Calu3 (cell line): Measurements from ENCODE around the gene SLFN5. TPM values are rescaled to one million over a fixed set of nuclear protein-coding genes. Genes with fewer than 3 reads are reported as not detected.

ENCODE experiments used
- BruUV-seq: library from RNA; stranded (reverse); fragments of 400-500 nt; replicated peaks from 2 replicates; lab custom pipeline; 2021; lab: Mats Ljungman, UMichigan
- CTCF ChIA-PET: fragments of 300-600 bp; sonication (Branson Sonifier 250); formaldehyde crosslinking; loops from one replicate; lab custom pipeline; 2022; ENCODE audit warnings: antibody characterized with exemption; lab: Charles Lee
- DNase-seq: peaks from one replicate; pipeline ENCODE4 v3.0.0; 2022
- H3K27ac Mint-ChIP-seq: one replicate; pipeline ENCODE4 v1.8.0; 2022; ENCODE audit warnings: mixed read lengths; ENCODE audit not compliant: unreplicated experiment
- H3K27me3 Mint-ChIP-seq: one replicate; pipeline ENCODE4 v1.8.0; 2022; ENCODE audit warnings: mixed read lengths; ENCODE audit not compliant: unreplicated experiment
- H3K36me3 Mint-ChIP-seq: one replicate; pipeline ENCODE4 v1.8.0; 2022; ENCODE audit warnings: mild to moderate bottlenecking, moderate library complexity, mixed read lengths; ENCODE audit not compliant: insufficient read depth, unreplicated experiment
- H3K4me1 Mint-ChIP-seq: one replicate; pipeline ENCODE4 v1.8.0; 2022; ENCODE audit warnings: mild to moderate bottlenecking, low read depth, mixed read lengths; ENCODE audit not compliant: unreplicated experiment
- H3K4me3 Mint-ChIP-seq: one replicate; pipeline ENCODE4 v1.8.0; 2022; ENCODE audit warnings: mild to moderate bottlenecking, low read depth, moderate library complexity, mixed read lengths; ENCODE audit not compliant: unreplicated experiment
- H3K9me3 Mint-ChIP-seq: one replicate; pipeline ENCODE4 v1.8.0; 2022; ENCODE audit warnings: low read depth, mixed read lengths; ENCODE audit not compliant: unreplicated experiment
- intact Hi-C: fragments of 100-400 bp; cut with micrococcal nuclease; formaldehyde crosslinking; loops from one replicate; pipeline ENCODE4 v1.10.0; 2022; ENCODE audit not compliant: unreplicated experiment
- total RNA-seq: library from RNA; stranded (reverse); gene quantifications from 2 replicates; pipeline ENCODE4 v1.2.3, GENCODE V29; 2022
- TF ChIP-seq, protein P1 (sequence below): fragments of 200-600 bp; IDR thresholded peaks from one replicate; pipeline ENCODE4 v1.8.0; 2022; ENCODE audit warnings: antibody characterized with exemption; ENCODE audit not compliant: unreplicated experiment

SLFN5 gene
- total RNA-seq, 1 experiment from 2014 or later = 104 TPM

DNA sequence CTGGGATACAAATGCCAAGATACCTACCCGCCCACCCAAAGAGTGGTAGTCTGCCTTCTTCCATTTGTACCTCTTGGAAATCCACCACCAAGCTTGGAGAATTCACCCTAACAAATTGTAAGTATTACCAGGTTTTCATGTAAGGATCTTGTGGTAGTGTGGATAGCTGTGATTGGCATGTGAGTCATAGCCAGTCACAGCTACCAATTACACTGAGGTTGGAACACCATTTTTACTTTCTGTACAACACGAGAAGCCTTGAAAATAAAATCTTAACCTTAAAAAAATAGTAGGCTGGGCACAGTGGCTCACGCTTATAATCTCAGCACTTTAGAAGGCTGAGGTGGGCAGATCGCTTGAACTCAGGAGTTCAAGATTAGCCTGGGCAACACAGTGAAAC, 30.2 kb upstream of the SLFN5 start:
- intact Hi-C loops = no loop called here
- Mint-ChIP-seq H3K27me3 (peaks cover 87% of the 10 kb centered on the region), H3K27ac (no peak overlapping the region), H3K4me1 (no peaks in the 10 kb centered on the region), H3K36me3 (no peaks in the 10 kb centered on the region), H3K9me3 (no peaks in the 10 kb centered on the region), H3K4me3 (no peak overlapping the region)
- no peak for DNase-seq
- TF ChIP-seq, protein P1, sequence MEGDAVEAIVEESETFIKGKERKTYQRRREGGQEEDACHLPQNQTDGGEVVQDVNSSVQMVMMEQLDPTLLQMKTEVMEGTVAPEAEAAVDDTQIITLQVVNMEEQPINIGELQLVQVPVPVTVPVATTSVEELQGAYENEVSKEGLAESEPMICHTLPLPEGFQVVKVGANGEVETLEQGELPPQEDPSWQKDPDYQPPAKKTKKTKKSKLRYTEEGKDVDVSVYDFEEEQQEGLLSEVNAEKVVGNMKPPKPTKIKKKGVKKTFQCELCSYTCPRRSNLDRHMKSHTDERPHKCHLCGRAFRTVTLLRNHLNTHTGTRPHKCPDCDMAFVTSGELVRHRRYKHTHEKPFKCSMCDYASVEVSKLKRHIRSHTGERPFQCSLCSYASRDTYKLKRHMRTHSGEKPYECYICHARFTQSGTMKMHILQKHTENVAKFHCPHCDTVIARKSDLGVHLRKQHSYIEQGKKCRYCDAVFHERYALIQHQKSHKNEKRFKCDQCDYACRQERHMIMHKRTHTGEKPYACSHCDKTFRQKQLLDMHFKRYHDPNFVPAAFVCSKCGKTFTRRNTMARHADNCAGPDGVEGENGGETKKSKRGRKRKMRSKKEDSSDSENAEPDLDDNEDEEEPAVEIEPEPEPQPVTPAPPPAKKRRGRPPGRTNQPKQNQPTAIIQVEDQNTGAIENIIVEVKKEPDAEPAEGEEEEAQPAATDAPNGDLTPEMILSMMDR = no peak
- CTCF ChIA-PET = interaction anchor here (1.0 kb wide), 1 partner anchor 31 kb away, joined by 3 read pairs; no protein-coding TSS in a partner anchor
- BruUV-seq = no TSS peak

DNA sequence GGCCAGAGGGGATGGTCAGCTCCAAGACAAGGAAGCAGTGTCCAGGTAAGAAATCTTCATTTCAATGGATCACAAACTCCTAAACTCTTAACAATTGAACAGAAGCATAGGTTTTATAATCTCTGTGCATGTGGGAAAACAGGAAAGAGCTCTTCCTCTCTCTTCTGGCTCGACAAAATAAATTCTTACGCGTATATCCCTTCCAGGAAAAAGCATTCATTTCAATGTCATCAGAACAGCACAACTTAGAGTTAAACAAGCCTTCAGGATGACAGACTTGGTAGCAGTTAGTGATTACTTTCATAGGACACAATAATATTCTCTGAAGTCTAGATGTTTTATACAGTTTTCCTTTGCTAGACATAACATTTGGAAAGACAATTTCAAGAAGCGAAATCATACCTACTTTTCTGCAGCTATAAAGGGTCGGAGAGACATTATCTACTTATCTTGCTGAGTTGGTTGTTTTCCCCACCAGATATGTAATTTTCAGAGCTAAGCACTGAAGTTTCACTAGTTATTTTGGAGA, 29.4 kb upstream of the SLFN5 start:
- TF ChIP-seq, protein P1 = no peak
- intact Hi-C loops = no loop called here
- Mint-ChIP-seq H3K9me3 (no peaks in the 10 kb centered on the region), H3K36me3 (no peaks in the 10 kb centered on the region), H3K27me3 (peaks cover 80% of the 10 kb centered on the region), H3K4me3 (no peak overlapping the region), H3K27ac (no peak overlapping the region), H3K4me1 (no peaks in the 10 kb centered on the region)
- CTCF ChIA-PET = interaction anchor here (1.0 kb wide), 1 partner anchor 30 kb away, joined by 3 read pairs; no protein-coding TSS in a partner anchor
- no peak for DNase-seq
- no TSS peak for BruUV-seq

DNA sequence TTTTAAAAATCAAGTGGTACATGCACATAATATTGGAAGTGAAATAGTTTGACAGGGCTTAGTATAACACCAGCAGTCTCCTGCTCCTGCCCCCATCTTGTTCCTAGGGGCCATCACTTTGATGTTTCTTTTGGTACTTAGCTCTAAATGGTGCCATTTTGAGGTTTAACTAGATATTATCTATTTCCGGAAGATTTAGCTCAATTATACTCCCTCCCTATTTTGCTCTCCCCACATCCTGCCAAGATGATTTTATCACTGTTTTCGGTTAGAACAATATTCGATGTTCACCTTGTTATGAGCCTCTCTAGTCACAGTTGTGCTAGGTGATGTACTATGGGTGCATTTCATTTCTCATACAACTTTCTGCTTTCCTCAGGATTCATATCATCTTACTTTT, 28.7 kb upstream of the SLFN5 start:
- Mint-ChIP-seq H3K4me1 (no peaks in the 10 kb centered on the region), H3K27me3 (peaks cover 72% of the 10 kb centered on the region), H3K36me3 (no peaks in the 10 kb centered on the region), H3K9me3 (no peaks in the 10 kb centered on the region), H3K4me3 (no peak overlapping the region), H3K27ac (no peak overlapping the region)
- no TSS peak for BruUV-seq
- CTCF ChIA-PET = no interaction called here
- intact Hi-C loops = no loop called here
- TF ChIP-seq, protein P1 = no peak
- DNase-seq = no peak

DNA sequence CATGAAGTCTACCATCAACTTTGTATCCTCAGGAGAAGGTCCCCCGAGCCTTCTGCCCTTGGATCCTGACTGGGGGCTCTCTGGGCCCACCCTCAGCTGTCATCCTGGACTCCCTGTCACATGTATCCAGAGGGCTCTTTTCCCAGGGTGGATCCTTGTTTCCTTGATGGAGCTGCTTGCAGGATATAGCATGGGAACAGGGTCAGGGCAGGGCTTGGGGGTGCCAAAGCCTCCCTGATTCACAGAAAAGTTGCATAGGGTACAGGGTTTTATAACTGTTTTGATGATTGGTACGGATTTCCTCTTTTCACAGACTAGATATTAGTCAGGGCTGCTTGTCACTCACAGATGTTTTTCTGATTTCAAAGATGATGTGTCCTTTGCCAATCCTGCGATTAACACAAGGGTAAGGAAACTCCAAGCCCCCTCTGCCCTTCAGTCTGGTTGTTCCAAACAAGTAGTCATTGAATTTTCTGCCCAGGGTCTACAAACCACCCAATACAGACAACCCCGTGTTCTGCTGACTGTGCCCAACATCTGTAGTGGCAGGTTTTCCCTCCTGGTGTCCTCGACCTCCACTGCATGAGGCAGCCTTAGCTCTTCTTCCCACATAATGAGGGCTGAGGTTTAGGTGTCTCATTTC, 28.1 kb upstream of the SLFN5 start:
- H3K27me3 Mint-ChIP-seq = peaks cover 67% of the 10 kb centered on the region
- DNase-seq = no peak
- CTCF ChIA-PET = interaction anchor here (0.5 kb wide), 1 partner anchor 52 kb away, joined by 4 read pairs; no protein-coding TSS in a partner anchor
- H3K4me3 Mint-ChIP-seq = no peak overlapping the region
- TF ChIP-seq, protein P1 = no peak
- H3K36me3 Mint-ChIP-seq = no peaks in the 10 kb centered on the region
- intact Hi-C loops = no loop called here
- BruUV-seq = no TSS peak
- H3K27ac Mint-ChIP-seq = no peak overlapping the region
- H3K4me1 Mint-ChIP-seq = no peaks in the 10 kb centered on the region
- H3K9me3 Mint-ChIP-seq = no peaks in the 10 kb centered on the region
